ENCODE data around the gene FPGS. TPM values are rescaled to one million over a fixed set of nuclear protein-coding genes. Genes with fewer than 3 reads are reported as not detected.

Gene FPGS
- total RNA-seq, 2 experiments from 2014 or later: 132 to 147 TPM

DNA sequence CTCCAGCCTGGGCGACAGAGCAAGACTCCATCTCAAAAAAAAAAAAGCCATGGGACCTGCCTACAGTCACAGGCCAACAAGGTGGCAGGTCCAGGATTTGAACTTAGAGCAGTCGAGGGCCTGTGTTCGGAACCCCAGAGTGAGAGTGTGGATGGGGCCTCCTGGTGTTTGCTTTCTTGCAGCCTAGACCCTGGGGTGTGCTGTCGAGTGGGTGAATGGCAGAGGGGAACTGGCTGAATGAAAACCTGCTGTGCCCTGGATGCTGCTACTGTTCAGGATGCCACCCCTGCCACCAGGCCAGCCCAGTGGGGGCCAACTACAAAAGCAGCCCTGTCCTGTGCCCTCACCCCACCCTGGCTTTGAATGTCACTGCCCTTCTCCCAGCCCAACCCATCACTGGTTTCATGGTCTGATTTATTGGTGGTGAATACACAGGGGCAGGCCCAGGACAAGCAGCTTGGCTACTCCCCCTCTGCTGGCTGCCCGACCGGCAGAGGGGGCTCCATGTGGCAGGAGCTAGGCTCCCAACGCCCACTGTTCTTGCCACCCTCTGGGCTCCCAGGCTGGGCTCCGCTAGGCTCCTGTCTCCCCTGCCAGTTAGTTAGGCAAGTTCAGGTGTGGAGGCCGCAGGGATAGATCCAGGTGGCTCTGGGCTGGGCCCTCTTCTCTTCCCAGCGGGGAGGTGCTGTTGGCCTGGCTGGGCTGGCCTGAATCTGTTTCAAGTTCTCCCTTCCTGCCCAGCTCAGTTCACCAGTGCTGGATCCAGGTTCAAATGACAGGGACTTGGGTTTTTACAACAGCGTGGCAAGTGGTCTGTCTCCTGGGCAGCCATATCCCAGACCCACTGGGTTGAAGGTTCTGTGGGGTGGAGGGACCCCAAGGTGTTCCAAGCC, 12.2 kb downstream of the FPGS start:
- Histone ChIP-seq H3K4me3 (ENCODE audit: low read depth, low read length, poor library complexity, severe bottlenecking) (no peak overlapping the region), H3K4me2 (ENCODE audit: low read length) (no peak overlapping the region), H3K27ac (ENCODE audit: low read depth, low read length, poor library complexity, severe bottlenecking) (no peak overlapping the region), H3K4me1 (ENCODE audit: insufficient read depth, low read length, poor library complexity, severe bottlenecking) (peaks cover 3% of the 10 kb centered on the region), H3K79me2 (ENCODE audit: insufficient read depth, low read depth, low read length) (no peaks in the 10 kb centered on the region), H2AFZ (ENCODE audit: low read length) (no peak overlapping the region), H3K36me3 (ENCODE audit: insufficient read depth, low read length) (peaks cover 72% of the 10 kb centered on the region), H3K9me3 (ENCODE audit: low read length) (no peaks in the 10 kb centered on the region), H4K20me1 (ENCODE audit: insufficient read depth, low read length) (no peaks in the 10 kb centered on the region), H3K9me2 (ENCODE audit: insufficient read depth, low read length) (no peaks in the 10 kb centered on the region)
- POLR2A ChIA-PET: no interaction called here
- TF ChIP-seq EZH2phosphoT487 (IDR thresholded peaks at IDR 0.05; ENCODE audit: borderline replicate concordance, low read depth, low read length): no peak
- TF ChIP-seq, protein P1, sequence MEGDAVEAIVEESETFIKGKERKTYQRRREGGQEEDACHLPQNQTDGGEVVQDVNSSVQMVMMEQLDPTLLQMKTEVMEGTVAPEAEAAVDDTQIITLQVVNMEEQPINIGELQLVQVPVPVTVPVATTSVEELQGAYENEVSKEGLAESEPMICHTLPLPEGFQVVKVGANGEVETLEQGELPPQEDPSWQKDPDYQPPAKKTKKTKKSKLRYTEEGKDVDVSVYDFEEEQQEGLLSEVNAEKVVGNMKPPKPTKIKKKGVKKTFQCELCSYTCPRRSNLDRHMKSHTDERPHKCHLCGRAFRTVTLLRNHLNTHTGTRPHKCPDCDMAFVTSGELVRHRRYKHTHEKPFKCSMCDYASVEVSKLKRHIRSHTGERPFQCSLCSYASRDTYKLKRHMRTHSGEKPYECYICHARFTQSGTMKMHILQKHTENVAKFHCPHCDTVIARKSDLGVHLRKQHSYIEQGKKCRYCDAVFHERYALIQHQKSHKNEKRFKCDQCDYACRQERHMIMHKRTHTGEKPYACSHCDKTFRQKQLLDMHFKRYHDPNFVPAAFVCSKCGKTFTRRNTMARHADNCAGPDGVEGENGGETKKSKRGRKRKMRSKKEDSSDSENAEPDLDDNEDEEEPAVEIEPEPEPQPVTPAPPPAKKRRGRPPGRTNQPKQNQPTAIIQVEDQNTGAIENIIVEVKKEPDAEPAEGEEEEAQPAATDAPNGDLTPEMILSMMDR (conservative IDR thresholded peaks at IDR 0.05; ENCODE audit: low read length): no peak
- intact Hi-C loops (cut with micrococcal nuclease; ENCODE audit: unreplicated experiment): no loop called here
- no peak for DNase-seq (ENCODE audit: low spot score)
- BruUV-seq (replicated peaks): no TSS peak
- CTCF ChIA-PET (ENCODE audit: unreplicated experiment): no interaction called here

DNA sequence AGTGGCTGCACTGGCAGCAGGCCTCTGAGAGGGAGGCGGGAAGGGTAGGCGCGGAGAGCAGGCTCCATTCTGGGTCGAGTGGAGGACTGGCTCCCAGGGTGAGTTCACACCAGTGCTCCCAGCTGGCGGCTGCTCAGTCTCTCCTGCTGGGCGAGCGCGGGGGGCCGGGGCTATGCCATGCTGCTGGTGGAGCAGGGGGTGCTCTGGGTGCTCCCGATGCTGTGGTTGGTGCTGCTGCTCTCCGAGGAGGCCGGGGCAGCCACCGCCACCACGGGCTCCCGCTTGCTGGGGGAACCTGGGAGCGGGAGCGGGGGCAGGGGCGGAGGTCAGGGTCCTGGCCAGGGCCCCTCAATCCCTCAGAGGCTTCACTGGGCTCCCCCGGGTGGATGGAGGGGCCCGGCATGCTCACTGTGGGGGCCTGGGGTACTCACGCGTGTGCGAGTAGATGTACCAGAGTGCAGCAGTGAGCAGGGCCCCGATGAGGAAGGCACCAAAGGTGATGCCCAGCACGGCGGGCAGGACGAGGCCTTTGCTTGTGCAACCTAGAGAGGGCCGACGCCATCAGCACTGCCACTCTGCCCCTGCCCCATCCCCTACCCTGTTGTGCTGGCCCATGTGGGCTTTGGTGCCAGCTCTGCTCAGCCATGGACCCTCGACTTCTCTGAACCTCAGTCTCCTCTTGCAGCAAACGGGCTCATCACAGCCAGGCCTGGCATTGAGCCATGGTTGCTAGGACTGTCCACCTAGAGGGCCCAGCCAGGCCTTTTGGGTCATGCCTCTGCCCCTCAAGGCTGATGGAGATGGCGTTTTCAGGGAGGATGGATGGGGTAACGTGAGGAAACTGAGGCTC, 13.1 kb downstream of the FPGS start:
- no peaks in the 10 kb centered on the region for H3K79me2 ChIP-seq (ENCODE audit: insufficient read depth, low read depth, low read length)
- H3K4me3 ChIP-seq (ENCODE audit: low read depth, low read length, poor library complexity, severe bottlenecking): no peak overlapping the region
- BruUV-seq (replicated peaks): no TSS peak
- H3K27ac ChIP-seq (ENCODE audit: low read depth, low read length, poor library complexity, severe bottlenecking): no peak overlapping the region
- DNase-seq (ENCODE audit: low spot score): no peak
- no peaks in the 10 kb centered on the region for H3K4me1 ChIP-seq (ENCODE audit: insufficient read depth, low read length, poor library complexity, severe bottlenecking)
- no peak overlapping the region for H2AFZ ChIP-seq (ENCODE audit: low read length)
- intact Hi-C loops (cut with micrococcal nuclease; ENCODE audit: unreplicated experiment): no loop called here
- CTCF ChIA-PET (ENCODE audit: unreplicated experiment): no interaction called here
- H4K20me1 ChIP-seq (ENCODE audit: insufficient read depth, low read length): no peaks in the 10 kb centered on the region
- TF ChIP-seq EZH2phosphoT487 (IDR thresholded peaks at IDR 0.05; ENCODE audit: borderline replicate concordance, low read depth, low read length): no peak
- TF ChIP-seq, protein P1 (conservative IDR thresholded peaks at IDR 0.05; ENCODE audit: low read length): no peak
- H3K9me3 ChIP-seq (ENCODE audit: low read length): no peaks in the 10 kb centered on the region
- H3K4me2 ChIP-seq (ENCODE audit: low read length): no peak overlapping the region
- POLR2A ChIA-PET: no interaction called here
- peaks cover 64% of the 10 kb centered on the region for H3K36me3 ChIP-seq (ENCODE audit: insufficient read depth, low read length)
- no peaks in the 10 kb centered on the region for H3K9me2 ChIP-seq (ENCODE audit: insufficient read depth, low read length)

Data from OCI-LY7 (cell line).